NAMALWA (cell line): Measurements from ENCODE around the gene PVR.
"Not testable (repeated sequence)": the region's sequence is repeated elsewhere in the genome, so short reads cannot be mapped to it uniquely, and the experiment has no call there.

ENCODE experiments used
- DNase-seq: peaks from one replicate; pipeline ENCODE4 v3.0.0-alpha.2; 2015; ENCODE audit warnings: low spot score

PVR gene

GRCh38 chr19:44700547-44700946 is 56.8 kb downstream of the PVR start:
- no peak for DNase-seq

GRCh38 chr19:44701228-44701627 is 57.5 kb downstream of the PVR start:
- no peak for DNase-seq

GRCh38 chr19:44702551-44703176 is 59.0 kb downstream of the PVR start:
- no peak for DNase-seq

GRCh38 chr19:44703336-44704078 is 59.8 kb downstream of the PVR start:
- DNase-seq = no peak

GRCh38 chr19:44704982-44705381 is 61.3 kb downstream of the PVR start:
- no peak for DNase-seq

GRCh38 chr19:44705502-44706010 is 61.8 kb downstream of the PVR start:
- DNase-seq = no peak

GRCh38 chr19:44706506-44707236 is 63.0 kb downstream of the PVR start:
- DNase-seq = no peak

GRCh38 chr19:44707794-44708193 is 64.1 kb downstream of the PVR start:
- no peak for DNase-seq

- no peak for DNase-seq
Measured at GRCh38 chr19:44708940-44709339, 65.2 kb downstream of the PVR start.

GRCh38 chr19:44709434-44710266 is 65.9 kb downstream of the PVR start:
- DNase-seq = not testable (repeated sequence)

- DNase-seq = no peak
Measured at GRCh38 chr19:44710483-44710882, 66.8 kb downstream of the PVR start.

- peak; percentile 44 for DNase-seq
Measured at GRCh38 chr19:44712864-44713515, 69.3 kb downstream of the PVR start.
